ENCODE data around the gene FAM120A. TPM values are rescaled to one million over a fixed set of nuclear protein-coding genes. Genes with fewer than 3 reads are reported as not detected.
A peak's percentile ranks its signal among the peaks of the same experiment; 100 is the strongest.

Gene FAM120A
- total and polyA plus RNA-seq, 9 of the 15 experiments (the other 6 are each of a cell fraction or from before 2014, with no cell fraction given), result 8.7 to 71.0 (median 42.2) TPM

GRCh38 chr9:93453047-93453914 lies 1.8 kb downstream of the FAM120A start, which contains the start of gene FAM120AOS (continued):
- no peak; the same call in 1 of the 2 replicates for TF ChIP-seq HCFC1 (IDR thresholded peaks at IDR 0.05; ENCODE audit: low read depth, low read length)
- no peak for TF ChIP-seq ZNF274 (IDR thresholded peaks at IDR 0.05; ENCODE audit: borderline replicate concordance, low read depth, low read length)
- TF ChIP-seq YBX1 (IDR thresholded peaks at IDR 0.05), result no peak
- TF ChIP-seq TAF15 (IDR thresholded peaks at IDR 0.05; ENCODE audit: low read depth, low read length), result no peak
- TF ChIP-seq PRPF4 (IDR thresholded peaks at IDR 0.05; ENCODE audit: insufficient read depth, low read depth, low read length, poor library complexity, severe bottlenecking), result no peak
- TF ChIP-seq AFF1 (IDR thresholded peaks at IDR 0.05; ENCODE audit: low read depth in 1 of 2, partially characterized antibody in 2 of 2), result no peak
- no peak for TF ChIP-seq SP1 (CRISPR knock-in tag; IDR thresholded peaks at IDR 0.05)
- peak; percentile 82 for TF ChIP-seq NFYB (IDR thresholded peaks at IDR 0.05; ENCODE audit: extremely low read depth, insufficient read length)
- TF ChIP-seq DPF2 (IDR thresholded peaks at IDR 0.05), result no peak
- TF ChIP-seq, protein P1, sequence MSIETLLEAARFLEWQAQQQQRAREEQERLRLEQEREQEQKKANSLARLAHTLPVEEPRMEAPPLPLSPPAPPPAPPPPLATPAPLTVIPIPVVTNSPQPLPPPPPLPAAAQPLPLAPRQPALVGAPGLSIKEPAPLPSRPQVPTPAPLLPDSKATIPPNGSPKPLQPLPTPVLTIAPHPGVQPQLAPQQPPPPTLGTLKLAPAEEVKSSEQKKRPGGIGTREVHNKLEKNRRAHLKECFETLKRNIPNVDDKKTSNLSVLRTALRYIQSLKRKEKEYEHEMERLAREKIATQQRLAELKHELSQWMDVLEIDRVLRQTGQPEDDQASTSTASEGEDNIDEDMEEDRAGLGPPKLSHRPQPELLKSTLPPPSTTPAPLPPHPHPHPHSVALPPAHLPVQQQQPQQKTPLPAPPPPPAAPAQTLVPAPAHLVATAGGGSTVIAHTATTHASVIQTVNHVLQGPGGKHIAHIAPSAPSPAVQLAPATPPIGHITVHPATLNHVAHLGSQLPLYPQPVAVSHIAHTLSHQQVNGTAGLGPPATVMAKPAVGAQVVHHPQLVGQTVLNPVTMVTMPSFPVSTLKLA (conservative IDR thresholded peaks at IDR 0.05), result peak; percentile 37 to 52; a peak in 3 of 4 replicates
- TF ChIP-seq PCBP1 (IDR thresholded peaks at IDR 0.05; ENCODE audit: low read depth, low read length, poor library complexity, severe bottlenecking), result no peak
- peak; percentile 40; the same call in 1 of the 2 replicates for TF ChIP-seq ETV1 (tag; conservative IDR thresholded peaks at IDR 0.05; ENCODE audit: low read depth)
- TF ChIP-seq, protein P2, sequence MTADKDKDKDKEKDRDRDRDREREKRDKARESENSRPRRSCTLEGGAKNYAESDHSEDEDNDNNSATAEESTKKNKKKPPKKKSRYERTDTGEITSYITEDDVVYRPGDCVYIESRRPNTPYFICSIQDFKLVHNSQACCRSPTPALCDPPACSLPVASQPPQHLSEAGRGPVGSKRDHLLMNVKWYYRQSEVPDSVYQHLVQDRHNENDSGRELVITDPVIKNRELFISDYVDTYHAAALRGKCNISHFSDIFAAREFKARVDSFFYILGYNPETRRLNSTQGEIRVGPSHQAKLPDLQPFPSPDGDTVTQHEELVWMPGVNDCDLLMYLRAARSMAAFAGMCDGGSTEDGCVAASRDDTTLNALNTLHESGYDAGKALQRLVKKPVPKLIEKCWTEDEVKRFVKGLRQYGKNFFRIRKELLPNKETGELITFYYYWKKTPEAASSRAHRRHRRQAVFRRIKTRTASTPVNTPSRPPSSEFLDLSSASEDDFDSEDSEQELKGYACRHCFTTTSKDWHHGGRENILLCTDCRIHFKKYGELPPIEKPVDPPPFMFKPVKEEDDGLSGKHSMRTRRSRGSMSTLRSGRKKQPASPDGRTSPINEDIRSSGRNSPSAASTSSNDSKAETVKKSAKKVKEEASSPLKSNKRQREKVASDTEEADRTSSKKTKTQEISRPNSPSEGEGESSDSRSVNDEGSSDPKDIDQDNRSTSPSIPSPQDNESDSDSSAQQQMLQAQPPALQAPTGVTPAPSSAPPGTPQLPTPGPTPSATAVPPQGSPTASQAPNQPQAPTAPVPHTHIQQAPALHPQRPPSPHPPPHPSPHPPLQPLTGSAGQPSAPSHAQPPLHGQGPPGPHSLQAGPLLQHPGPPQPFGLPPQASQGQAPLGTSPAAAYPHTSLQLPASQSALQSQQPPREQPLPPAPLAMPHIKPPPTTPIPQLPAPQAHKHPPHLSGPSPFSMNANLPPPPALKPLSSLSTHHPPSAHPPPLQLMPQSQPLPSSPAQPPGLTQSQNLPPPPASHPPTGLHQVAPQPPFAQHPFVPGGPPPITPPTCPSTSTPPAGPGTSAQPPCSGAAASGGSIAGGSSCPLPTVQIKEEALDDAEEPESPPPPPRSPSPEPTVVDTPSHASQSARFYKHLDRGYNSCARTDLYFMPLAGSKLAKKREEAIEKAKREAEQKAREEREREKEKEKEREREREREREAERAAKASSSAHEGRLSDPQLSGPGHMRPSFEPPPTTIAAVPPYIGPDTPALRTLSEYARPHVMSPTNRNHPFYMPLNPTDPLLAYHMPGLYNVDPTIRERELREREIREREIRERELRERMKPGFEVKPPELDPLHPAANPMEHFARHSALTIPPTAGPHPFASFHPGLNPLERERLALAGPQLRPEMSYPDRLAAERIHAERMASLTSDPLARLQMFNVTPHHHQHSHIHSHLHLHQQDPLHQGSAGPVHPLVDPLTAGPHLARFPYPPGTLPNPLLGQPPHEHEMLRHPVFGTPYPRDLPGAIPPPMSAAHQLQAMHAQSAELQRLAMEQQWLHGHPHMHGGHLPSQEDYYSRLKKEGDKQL (CRISPR knock-in tag; IDR thresholded peaks at IDR 0.05; ENCODE audit: borderline replicate concordance), result no peak
- no peak for TF ChIP-seq PHF21A (IDR thresholded peaks at IDR 0.05; ENCODE audit: borderline replicate concordance, low read depth)
- TF ChIP-seq TCF3 (CRISPR knock-in tag; IDR thresholded peaks at IDR 0.05), result 0 out of 2 replicates have a peak, but pooled peaks have one; percentile 15
